K562 (cell line): ENCODE results near the gene SYN1. TPM values are rescaled to one million over a fixed set of nuclear protein-coding genes. Genes with fewer than 3 reads are reported as not detected.
A peak's percentile ranks its signal among the peaks of the same experiment; 100 is the strongest.

ENCODE experiments used
- CREM ChIP-seq: IDR thresholded peaks from 2 replicates; pipeline ENCODE4 v1.6.1; 2014; ENCODE audit warnings: antibody characterized with exemption, low read depth
- EP300 ChIP-seq: IDR thresholded peaks from 2 replicates; pipeline ENCODE4 v1.6.1; 2012; ENCODE audit warnings: low read length, improper control_type of control experiment
- KLF1 ChIP-seq: fragments of 450-650 bp; IDR thresholded peaks from 2 replicates; pipeline ENCODE4 v1.6.1; 2016; ENCODE audit warnings: missing genetic modification characterization, missing compliant biosample characterization
- KLF13 ChIP-seq: fragments of 450-650 bp; IDR thresholded peaks from 2 replicates; pipeline ENCODE4 v1.6.1; 2016; ENCODE audit warnings: missing genetic modification characterization, low read depth, mild to moderate bottlenecking, missing compliant biosample characterization, moderate library complexity, borderline replicate concordance
- LCOR ChIP-seq: sonication (generic); formaldehyde crosslinking; IDR thresholded peaks from 2 replicates; pipeline ENCODE4 v1.8.0; 2022; ENCODE audit warnings: mild to moderate bottlenecking, missing genetic modification reagents
- PHB ChIP-seq: fragments of 250-450 bp; sonication (Bioruptor Pico); IDR thresholded peaks from 2 replicates; pipeline ENCODE4 v1.5.0; 2021
- POLR2A ChIP-seq: fragments of 450-650 bp; conservative IDR thresholded peaks from 2 replicates; pipeline ENCODE4 v1.6.1; 2016
- SMAD4 ChIP-seq: fragments of 250-450 bp; sonication (Bioruptor Pico); conservative IDR thresholded peaks from 2 replicates; pipeline ENCODE4 v1.8.0; 2021; ENCODE audit warnings: inconsistent platforms, mild to moderate bottlenecking, moderate library complexity
- SNIP1 ChIP-seq: fragments of 450-650 bp; IDR thresholded peaks from 2 replicates; pipeline ENCODE4 v1.7.1; 2017; ENCODE audit warnings: low read depth, mild to moderate bottlenecking
- TCF7L2 ChIP-seq: fragments of 150-350 bp; IDR thresholded peaks from 2 replicates; pipeline ENCODE4 v1.6.1; 2016; ENCODE audit warnings: low read depth, mild to moderate bottlenecking, low read length, moderate library complexity
- ZBTB33 ChIP-seq: sonication (generic); formaldehyde crosslinking; IDR thresholded peaks from 2 replicates; pipeline ENCODE4 v1.8.1; 2023; ENCODE audit warnings: mild to moderate bottlenecking, missing genetic modification reagents
- ZNF609 ChIP-seq: sonication (generic); formaldehyde crosslinking; IDR thresholded peaks from 2 replicates; pipeline ENCODE4 v1.8.1; 2023; ENCODE audit warnings: missing genetic modification reagents, mild to moderate bottlenecking, borderline replicate concordance
- ZNF766 ChIP-seq: fragments of 200-800 bp; sonication (Bioruptor generic); conservative IDR thresholded peaks from 2 replicates; pipeline ENCODE4 v1.6.1; 2016; ENCODE audit warnings: missing genetic modification characterization, missing compliant biosample characterization
- polyA plus RNA-seq, 8 experiments: library from polyadenylated mRNA; depleted of rRNA in 4 of 8; stranded (reverse) in 5 of 8; unstranded in 3 of 8; fragments of >200 nt; fragmentation: Nextera tagmentation in 2 of 8; fragmentation: Illumina TruSeq in 1 of 8; extraction: Ambion mirVana in 2 of 8; extraction: Trizol in 1 of 8; gene quantifications; 2 replicates each; pipeline versions ENCODE4 v1.2.1 to v1.2.3, GENCODE V29; 2011 to 2014; ENCODE audit warnings: inconsistent platforms in 1 of 8, missing spikeins in 1 of 8
- total RNA-seq, 7 experiments: library from RNA; depleted of rRNA in 6 of 7; stranded (reverse); fragments of >200 nt in 6 of 7; fragmentation: Illumina TruSeq in 2 of 7; extraction: Trizol in 2 of 7; gene quantifications; 2 replicates each; pipeline versions ENCODE4 v1.2.1 to v1.2.3, GENCODE V29; 2011 to 2021; ENCODE audit warnings: low replicate concordance in 1 of 7
- TF ChIP-seq, protein P1 (sequence below): fragments of 150-350 bp; IDR thresholded peaks from 2 replicates; pipeline ENCODE4 v1.6.1; 2014; ENCODE audit warnings: low read depth, mild to moderate bottlenecking, low read length, borderline replicate concordance
- TF ChIP-seq, protein P2 (sequence below): fragments of 250-450 bp; sonication (Bioruptor Pico); IDR thresholded peaks from 2 replicates; pipeline ENCODE4 v1.8.0; 2021; ENCODE audit warnings: mild to moderate bottlenecking, moderate library complexity

The SYN1 gene
- total and polyA plus RNA-seq, 9 of the 15 experiments (the other 6 are each of a cell fraction or from before 2014, with no cell fraction given) = 0.01 to 0.28 (median 0.18) TPM; not detected in 2

DNA sequence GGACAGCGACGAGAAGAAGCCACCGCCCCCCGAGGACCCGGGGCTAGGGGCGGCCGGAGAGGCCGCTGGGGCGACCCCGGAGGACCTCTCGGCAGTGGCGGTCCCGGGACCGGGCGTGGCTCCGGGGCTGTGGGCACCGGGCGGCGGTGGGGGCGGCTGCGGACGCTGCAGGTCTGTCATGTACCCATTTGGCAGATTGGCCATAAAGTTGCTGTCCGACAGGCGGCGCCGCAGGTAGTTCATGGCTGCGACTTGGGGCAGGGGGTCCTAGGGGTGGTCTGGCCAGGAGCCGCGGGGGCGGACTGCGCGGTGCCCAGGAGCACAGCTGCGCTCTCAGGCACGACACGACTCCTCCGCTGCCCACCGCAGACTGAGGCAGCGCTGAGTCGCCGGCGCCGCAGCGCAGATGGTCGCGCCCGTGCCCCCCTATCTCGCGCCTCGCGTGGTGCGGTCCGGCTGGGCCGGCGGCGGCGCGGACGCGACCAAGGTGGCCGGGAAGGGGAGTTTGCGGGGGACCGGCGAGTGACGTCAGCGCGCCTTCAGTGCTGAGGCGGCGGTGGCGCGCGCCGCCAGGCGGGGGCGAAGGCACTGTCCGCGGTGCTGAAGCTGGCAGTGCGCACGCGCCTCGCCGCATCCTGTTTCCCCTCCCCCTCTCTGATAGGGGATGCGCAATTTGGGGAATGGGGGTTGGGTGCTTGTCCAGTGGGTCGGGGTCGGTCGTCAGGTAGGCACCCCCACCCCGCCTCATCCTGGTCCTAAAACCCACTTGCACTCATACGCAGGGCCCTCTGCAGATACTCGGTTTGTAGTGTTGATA is at the start of gene SYN1 (continued):
- TF ChIP-seq ZNF609 (peak; percentile 88; the same call in 1 of the 2 replicates), SNIP1 (no peak), EP300 (peak; percentile 20; the same call in 1 of the 2 replicates), TCF7L2 (peak; percentile 96), PHB (CRISPR knock-in tag) (no peak), LCOR (peak; percentile 72), SMAD4 (CRISPR knock-in tag) (peak; percentile 82), POLR2A (no peak), ZNF766 (CRISPR knock-in tag) (peak; percentile 67; the same call in 1 of the 2 replicates), KLF13 (tag) (0 out of 2 replicates have a peak, but pooled peaks have one; percentile 18), ZBTB33 (CRISPR knock-in tag) (peak; percentile 68; the same call in 1 of the 2 replicates), KLF1 (tag) (peak; percentile 69), CREM (peak; percentile 98)
- TF ChIP-seq, protein P1, sequence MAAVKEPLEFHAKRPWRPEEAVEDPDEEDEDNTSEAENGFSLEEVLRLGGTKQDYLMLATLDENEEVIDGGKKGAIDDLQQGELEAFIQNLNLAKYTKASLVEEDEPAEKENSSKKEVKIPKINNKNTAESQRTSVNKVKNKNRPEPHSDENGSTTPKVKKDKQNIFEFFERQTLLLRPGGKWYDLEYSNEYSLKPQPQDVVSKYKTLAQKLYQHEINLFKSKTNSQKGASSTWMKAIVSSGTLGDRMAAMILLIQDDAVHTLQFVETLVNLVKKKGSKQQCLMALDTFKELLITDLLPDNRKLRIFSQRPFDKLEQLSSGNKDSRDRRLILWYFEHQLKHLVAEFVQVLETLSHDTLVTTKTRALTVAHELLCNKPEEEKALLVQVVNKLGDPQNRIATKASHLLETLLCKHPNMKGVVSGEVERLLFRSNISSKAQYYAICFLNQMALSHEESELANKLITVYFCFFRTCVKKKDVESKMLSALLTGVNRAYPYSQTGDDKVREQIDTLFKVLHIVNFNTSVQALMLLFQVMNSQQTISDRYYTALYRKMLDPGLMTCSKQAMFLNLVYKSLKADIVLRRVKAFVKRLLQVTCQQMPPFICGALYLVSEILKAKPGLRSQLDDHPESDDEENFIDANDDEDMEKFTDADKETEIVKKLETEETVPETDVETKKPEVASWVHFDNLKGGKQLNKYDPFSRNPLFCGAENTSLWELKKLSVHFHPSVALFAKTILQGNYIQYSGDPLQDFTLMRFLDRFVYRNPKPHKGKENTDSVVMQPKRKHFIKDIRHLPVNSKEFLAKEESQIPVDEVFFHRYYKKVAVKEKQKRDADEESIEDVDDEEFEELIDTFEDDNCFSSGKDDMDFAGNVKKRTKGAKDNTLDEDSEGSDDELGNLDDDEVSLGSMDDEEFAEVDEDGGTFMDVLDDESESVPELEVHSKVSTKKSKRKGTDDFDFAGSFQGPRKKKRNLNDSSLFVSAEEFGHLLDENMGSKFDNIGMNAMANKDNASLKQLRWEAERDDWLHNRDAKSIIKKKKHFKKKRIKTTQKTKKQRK = no peak
- TF ChIP-seq, protein P2, sequence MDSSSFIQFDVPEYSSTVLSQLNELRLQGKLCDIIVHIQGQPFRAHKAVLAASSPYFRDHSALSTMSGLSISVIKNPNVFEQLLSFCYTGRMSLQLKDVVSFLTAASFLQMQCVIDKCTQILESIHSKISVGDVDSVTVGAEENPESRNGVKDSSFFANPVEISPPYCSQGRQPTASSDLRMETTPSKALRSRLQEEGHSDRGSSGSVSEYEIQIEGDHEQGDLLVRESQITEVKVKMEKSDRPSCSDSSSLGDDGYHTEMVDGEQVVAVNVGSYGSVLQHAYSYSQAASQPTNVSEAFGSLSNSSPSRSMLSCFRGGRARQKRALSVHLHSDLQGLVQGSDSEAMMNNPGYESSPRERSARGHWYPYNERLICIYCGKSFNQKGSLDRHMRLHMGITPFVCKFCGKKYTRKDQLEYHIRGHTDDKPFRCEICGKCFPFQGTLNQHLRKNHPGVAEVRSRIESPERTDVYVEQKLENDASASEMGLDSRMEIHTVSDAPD (CRISPR knock-in tag) = no peak
